H1 (cell line): ENCODE data around the gene GATA5. TPM values are rescaled to one million over a fixed set of nuclear protein-coding genes. Genes with fewer than 3 reads are reported as not detected.

Experiments used
- CHD1 ChIP-seq: IDR thresholded peaks from 2 replicates; pipeline ENCODE4 v1.6.1; 2012; ENCODE audit warnings: low read depth, low read length, improper control_type of control experiment
- POLR2AphosphoS5 ChIP-seq: IDR thresholded peaks from 2 replicates; pipeline ENCODE4 v1.6.1; 2011; ENCODE audit warnings: low read depth, low read length
- RBBP5 ChIP-seq: IDR thresholded peaks from 2 replicates; pipeline ENCODE4 v1.7.1; 2012; ENCODE audit warnings: low read depth, mild to moderate bottlenecking, inconsistent platforms, low read length, moderate library complexity, borderline replicate concordance
- RXRA ChIP-seq: IDR thresholded peaks from 2 replicates; pipeline ENCODE4 v1.6.1; 2011; ENCODE audit warnings: low read depth, mild to moderate bottlenecking, low read length, moderate library complexity; ENCODE audit not compliant: insufficient read depth
- SIN3A ChIP-seq, 2 experiments: IDR thresholded peaks in 1 of 2; conservative IDR thresholded peaks in 1 of 2; 2 replicates each; pipeline ENCODE4 v1.6.1; 2011 to 2012; ENCODE audit warnings: low read length in 2 of 2, improper control_type of control experiment in 1 of 2, low read depth in 1 of 2, mild to moderate bottlenecking in 1 of 2
- polyA plus RNA-seq, 7 experiments: library from polyadenylated mRNA; depleted of rRNA in 3 of 7; stranded (reverse) in 5 of 7; unstranded in 2 of 7; fragments of >200 nt in 5 of 7; fragments of 200-250 nt in 2 of 7; gene quantifications; 1 replicate in 5 of 7; 2 replicates in 1 of 7; 4 replicates in 1 of 7; pipeline versions ENCODE4 v1.2.1 to v1.2.3, GENCODE V29; 2011 to 2013; ENCODE audit warnings: missing spikeins in 2 of 7, mixed read lengths in 2 of 7
- total RNA-seq: library from RNA; stranded (reverse); fragmentation: NEBNext Ultra II Directional; extraction: Animal tissue kit (Norgen Biotek cat#: 25700); gene quantifications from 2 replicates; pipeline ENCODE4 v1.2.1, GENCODE V29; 2021

GATA5 gene
- total and polyA plus RNA-seq, 2 of the 8 experiments (the other 6 are each of a cell fraction or from before 2014, with no cell fraction given), result 0.08 to 0.11 TPM

- no peak for TF ChIP-seq RXRA
- TF ChIP-seq POLR2AphosphoS5, result no peak
- TF ChIP-seq RBBP5, result no peak
- TF ChIP-seq SIN3A (conservative IDR thresholded peaks at IDR 0.05 in 1 of 2, IDR thresholded peaks at IDR 0.05 in 1 of 2; ENCODE audit: low read depth in 1 of 2, low read length in 2 of 2), result no peak
- TF ChIP-seq CHD1, result no peak
These were observed 3.5 kb downstream of the GATA5 start (continued) for GRCh38 chr20:62472138-62472940.
